Frontal cortex (tissue), 4 donors: ENCODE data around the gene STK32A. TPM values are rescaled to one million over a fixed set of nuclear protein-coding genes. Genes with fewer than 3 reads are reported as not detected.

Experiments
- DNase-seq, 2 donors: peaks; one replicate each; pipeline ENCODE4 v3.0.0; 2012; ENCODE audit warnings: low spot score in 2 of 2
- FAIRE-seq: peaks from 2 replicates; lab custom pipeline; 2012; peaks lifted over from hg19 to GRCh38; lab: Jason Lieb, UNC
- total RNA-seq: library from RNA; depleted of rRNA; stranded (reverse); fragments of >200 nt; gene quantifications from one replicate; pipeline ENCODE4 v1.2.3, GENCODE V29; 2014
- donor health status: control.
- donor health status: control.
- donor health status: control.

The STK32A gene
- total RNA-seq, 1 donor from 2014 or later: 4.1 TPM

- no peak for DNase-seq
- FAIRE-seq: no peak
Observed at GRCh38 chr5:147382776-147383175, 147.9 kb downstream of the STK32A start.

DNA sequence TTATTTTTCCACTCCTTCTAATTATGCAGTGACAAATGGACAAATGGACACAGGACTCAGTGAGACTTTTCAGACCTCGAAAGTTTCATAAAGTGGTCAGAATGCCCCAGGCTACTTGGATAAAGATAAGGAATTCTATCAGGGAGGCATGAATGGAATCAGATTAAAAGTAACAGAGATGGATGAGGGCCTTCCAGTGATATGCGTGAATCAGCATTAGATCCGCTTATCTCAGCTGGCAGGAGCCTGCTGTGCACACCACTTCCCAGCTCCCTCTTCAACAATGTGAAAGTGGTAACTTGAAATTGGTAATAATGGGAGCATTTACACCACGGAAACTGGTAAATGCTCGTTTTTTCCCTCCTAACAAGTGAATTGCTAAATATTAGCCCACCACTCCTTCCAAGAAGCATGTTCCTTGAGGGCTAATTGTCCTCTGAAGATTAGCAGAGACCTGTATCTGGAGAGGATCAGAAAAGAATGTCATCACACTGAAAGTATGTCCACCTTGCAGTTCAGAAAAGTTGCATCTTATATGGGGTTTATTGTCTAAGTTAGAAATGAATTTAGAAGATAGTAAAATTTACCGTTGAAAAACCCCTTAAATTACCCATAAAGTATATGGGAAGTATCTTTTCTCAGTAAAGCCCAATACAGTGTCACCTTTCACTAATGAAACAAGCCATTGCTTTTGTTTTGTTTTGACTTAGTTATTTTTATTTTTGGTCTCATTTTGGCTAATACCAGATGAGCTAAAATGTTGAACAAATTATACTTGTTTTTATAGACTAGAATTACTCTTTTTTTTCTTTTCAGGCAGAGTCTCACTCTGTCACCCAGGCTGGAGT, 149.7 kb downstream of the STK32A start:
- DNase-seq (no peak), FAIRE-seq (no peak)

DNA sequence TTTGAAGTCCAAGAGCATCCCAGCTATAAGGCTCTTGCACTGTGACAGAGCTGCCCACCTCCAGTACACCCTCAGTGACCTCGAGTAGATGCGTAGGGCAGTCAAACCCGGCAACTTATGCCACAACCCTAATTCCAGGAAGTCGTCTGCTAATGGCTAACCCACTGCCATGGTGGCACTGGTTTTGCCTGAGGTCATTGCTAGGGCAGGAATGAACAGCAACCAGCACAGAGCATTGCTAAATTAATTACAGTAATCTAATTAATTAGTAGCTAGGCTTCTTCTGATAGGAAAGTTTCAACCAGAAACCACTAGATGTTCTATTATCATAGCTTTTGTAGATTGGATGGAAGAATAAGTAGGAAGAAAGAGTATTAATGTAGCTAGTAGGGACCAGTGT, 152.3 kb downstream of the STK32A start:
- DNase-seq (no peak), FAIRE-seq (no peak)

GRCh38 chr5:147388184-147389108, 153.6 kb downstream of the STK32A start:
- FAIRE-seq (no peak), DNase-seq (no peak)

DNA sequence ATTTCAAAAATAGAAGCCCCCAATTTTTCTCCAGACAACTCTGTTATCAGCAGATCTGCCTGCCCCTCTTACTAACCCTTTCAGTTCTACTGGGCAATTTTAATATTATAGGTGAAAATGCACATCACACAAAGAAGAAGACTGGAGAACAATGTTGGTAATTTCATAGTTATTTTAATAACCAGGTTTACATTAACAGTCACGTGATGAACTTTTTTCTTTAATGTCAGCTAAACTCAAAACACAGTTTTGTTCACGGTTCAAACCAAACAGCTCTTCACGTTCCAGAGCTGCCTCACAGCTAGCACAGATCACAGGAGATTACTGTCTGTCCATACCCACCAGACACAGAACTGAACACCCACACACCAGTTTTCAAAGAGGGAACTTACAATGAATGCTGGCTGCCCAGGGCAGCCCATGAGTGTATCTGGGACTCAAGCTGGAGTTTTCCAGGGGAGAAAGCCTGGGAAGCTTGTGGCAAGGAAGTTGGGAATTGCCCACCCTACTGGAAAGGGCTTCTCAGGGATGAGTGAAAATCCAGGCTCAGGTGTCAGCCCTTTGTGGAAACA, 155.9 kb downstream of the STK32A start:
- FAIRE-seq: no peak
- DNase-seq: no peak

GRCh38 chr5:147391781-147392180, 157.0 kb downstream of the STK32A start:
- DNase-seq (peak in 1 of 2 donors; percentile 33), FAIRE-seq (no peak)

GRCh38 chr5:147393874-147394672, 159.2 kb downstream of the STK32A start:
- FAIRE-seq: no peak
- DNase-seq: no peak

DNA sequence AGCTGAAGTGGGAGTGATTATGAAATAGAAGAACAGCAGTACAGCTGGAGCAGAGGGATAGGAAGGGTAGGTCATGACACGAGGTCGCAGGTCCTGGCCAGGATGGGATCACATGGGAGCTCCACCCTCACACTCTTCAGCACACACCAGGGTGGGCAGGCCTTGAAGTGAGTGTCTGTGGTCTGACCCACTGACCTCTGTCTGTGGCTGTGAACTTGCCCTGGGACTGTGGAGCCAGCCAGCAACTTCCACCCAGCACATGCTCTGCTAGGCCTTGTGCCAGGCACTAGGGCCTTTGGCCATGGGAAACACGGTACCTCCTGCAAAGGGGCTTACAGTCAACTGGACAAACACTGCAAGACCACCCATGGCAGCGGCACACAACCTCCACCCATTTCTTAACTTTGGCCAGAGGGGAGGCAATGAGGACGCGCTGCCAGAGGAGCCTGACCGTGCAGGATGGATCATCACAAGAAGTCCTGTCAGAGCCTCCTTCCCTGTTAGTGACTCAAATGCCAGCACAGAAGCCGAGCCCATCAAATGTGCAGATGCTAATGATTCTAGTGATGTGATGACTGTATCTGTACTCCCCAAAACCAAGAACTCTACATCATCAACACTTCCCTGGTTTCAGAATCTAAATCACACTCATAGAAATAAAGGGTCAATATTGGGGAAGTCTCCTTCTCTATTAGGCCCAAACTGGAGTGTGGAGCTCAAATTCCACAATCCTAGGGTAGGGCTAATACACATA, 161.4 kb downstream of the STK32A start:
- FAIRE-seq (no peak), DNase-seq (no peak)

DNA sequence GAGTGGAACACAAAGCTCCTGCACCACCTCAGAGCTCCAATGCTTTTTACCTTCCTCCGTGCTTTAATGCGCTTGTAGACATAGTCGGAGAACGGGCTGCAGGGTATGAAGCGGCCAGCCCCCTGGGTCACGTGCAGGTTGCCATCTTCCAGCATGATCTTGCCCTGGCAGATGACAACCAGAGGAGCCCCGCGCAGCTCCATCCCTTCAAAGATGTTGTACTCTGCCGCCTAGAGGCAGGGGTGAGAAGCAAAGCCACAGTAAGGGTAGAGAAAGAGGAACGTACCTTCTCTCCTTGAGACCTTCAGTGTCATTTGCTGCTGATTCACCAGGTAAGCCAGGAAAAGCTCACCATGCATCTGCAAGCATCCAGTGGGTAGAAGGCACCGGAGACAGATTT, 162.8 kb downstream of the STK32A start:
- DNase-seq: no peak
- no peak for FAIRE-seq

DNA sequence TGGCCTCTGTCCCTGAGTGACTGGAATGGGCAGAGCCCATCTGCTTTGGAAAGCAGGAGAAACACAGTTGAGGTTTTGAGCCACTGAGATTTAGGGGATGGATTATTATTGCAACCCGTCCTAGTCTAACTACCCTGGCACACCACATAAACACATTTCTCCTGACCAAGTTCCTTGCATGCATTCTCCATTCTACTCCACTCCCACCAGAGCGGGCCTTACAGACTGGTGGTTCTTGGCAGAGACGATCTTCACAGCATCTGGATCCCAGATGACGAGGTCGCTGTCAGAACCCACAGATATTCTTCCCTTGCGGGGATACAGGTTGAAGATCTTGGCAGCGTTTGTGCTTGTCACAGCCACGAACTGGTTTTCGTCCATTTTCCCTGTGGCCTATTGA, 164.0 kb downstream of the STK32A start:
- no peak for FAIRE-seq
- no peak for DNase-seq

DNA sequence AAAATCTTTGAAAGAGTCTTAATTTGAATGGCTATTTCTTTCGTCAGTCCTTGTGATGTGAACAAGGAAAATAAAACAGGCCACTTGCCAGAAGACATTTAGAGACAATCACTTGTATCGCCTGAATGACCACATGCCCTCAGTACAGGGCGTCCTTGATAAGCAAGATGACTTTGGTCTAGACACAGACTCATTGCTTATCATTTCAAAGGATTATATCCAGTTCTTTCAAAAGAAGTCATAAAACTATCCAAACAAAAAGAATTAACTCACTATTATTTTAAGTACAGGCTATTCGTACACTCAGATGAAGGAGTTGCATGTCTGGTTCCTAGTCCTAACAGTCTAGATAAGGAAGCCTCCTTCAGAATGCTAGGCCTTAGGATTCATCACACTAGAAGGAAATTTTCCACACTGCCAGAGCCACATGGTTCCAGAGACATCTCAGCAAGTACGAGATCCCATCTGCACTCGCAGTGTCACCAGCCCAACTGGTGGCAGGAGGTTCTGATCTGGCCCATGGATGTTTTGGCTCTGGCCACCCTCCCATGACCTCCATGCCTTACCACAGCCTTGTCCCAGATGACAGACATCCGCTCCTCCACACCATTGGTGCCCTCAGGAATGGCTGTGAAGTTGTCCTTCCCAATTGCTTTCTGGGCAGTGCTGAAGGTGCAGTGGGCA, 165.4 kb downstream of the STK32A start:
- DNase-seq (no peak), FAIRE-seq (no peak)

DNA sequence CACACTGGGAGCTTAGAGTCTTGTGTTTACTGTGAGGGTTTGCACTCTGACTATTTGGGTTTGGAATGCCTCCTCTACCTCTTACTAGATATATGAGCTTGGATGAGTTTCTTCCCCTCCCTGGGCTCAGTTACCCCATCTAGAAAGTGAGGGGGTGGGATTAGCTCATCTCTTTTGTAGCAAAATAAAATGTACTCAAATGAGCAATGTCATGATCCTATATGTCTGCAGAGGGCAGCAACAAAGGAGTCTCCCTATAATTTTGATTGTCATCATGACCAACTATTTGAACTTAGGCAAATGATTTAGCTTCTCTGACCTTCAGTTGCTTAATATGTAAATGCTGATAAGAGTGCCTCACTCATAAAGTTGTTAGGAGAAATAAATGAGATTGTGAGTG, 166.1 kb downstream of the STK32A start:
- FAIRE-seq (no peak), DNase-seq (no peak)

DNA sequence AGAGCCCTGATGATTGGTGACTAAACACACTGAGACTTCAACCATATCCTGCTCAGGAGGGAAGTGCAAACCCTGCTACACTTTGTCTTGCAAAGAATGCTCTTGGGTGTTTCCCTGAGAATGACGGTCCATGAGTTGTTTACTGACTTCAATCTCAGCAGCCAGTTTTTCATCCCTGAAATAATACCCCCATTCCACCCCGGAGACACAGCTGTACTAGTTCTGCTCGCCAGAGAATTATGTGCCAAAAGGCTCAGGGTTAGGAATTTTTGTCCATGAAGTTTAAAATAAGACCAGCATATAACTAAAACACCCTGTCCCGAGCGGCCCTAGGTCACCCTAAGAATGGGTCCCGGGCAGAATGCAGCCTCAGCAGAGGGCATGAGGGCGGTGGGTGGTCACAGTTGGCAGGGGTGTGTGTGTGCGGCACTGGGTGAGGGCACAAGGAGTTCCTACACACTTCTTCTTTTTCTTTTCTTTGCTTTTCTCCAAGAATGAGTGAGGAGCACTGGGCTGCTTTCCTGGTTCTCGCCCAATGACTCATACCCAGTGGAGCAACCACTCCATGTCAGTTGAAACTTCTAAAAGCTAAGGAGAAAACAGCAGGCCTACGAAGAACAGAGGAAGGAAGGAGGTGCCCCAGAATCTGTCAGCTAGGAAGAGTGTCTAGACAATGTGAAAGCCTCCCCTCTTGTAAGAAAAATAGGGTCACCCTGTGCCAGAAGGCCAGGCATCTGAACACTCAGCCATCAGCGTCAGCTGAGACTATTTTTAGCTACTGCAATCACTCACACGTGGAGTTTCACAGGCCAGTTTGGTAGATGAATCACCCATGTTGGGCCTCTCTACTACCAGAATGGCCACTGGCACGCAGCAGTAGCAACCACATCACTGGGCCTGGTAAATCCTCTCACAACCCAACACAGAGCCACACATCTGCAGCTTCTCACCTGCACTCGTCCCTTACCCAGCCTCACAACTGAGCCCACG, 169.1 kb downstream of the STK32A start:
- FAIRE-seq (no peak), DNase-seq (peak in 1 of 2 donors; percentile 34)

DNA sequence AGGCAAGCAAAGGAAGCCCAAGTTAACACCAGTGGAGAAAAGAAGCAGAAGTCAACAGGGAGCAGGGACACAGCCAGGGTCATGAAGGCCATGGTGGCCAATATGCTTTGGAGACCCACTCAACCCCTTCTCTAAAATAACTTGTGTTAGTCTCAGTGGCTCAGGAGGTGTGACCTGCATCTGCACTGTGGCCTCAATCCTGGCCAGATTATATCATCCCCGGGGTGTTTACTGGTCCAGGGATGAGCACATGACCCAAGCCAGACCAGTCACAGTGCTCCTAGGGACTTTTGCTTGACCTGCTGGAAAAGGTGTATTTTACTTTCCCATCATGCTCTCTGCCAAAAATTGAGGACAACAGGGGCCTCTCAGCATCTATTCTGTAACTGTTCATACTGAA, 169.9 kb downstream of the STK32A start:
- DNase-seq: no peak
- no peak for FAIRE-seq

- FAIRE-seq: no peak
- DNase-seq: no peak
Observed at GRCh38 chr5:147406636-147407035, 171.8 kb downstream of the STK32A start.

DNA sequence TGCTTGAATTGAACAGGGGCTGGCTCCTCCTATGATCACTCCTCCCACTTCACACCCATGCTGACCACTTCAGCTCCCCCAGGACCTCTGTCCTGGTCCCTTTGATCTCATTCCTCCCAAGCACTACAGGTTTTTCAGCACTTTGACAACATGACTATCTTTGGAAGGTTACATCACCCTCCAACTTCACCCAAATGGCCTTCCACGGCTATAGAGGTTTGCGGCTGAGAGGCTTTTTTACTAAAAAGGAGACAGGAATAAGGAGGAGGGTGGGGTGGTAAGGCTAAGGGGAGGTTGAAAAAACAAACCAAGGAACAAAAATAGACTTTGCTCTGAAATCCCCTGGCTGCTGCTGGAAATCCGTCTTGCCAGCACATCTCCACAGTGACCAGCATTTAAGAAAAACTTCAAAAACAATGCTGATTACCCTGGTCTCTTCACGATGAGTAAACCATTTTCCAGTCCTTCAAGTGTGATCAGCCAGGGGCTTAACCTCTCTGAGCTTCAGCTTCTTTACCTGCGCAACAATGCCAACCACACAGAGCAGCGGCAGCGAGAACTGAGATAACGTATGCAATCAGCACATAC, 172.4 kb downstream of the STK32A start:
- DNase-seq: no peak
- no peak for FAIRE-seq

- FAIRE-seq: no peak
- DNase-seq: no peak
Observed at GRCh38 chr5:147408980-147409379, 174.2 kb downstream of the STK32A start.
